NCI-H128 (cell line): ENCODE measurements around the gene MTREX.

ENCODE experiments used
- DNase-seq: peaks from one replicate; lab custom pipeline; 2025; ENCODE audit not compliant: unreplicated experiment; lab: John Stamatoyannopoulos, UW

Gene MTREX

GRCh38 chr5:55469839-55470238, 162.1 kb downstream of the MTREX start:
- no peak for DNase-seq

- no peak for DNase-seq
These were observed 162.5 kb downstream of the MTREX start for GRCh38 chr5:55470282-55470681.

- no peak for DNase-seq
These were observed 163.7 kb downstream of the MTREX start for GRCh38 chr5:55471468-55471867.

- DNase-seq: no peak
These were observed 164.9 kb downstream of the MTREX start for GRCh38 chr5:55472642-55473041.
